ENCODE measurements around the gene AGAP2. TPM values are rescaled to one million over a fixed set of nuclear protein-coding genes. Genes with fewer than 3 reads are reported as not detected.

Gene AGAP2
- total and polyA plus RNA-seq, 2 of the 8 experiments (the other 6 are each of a cell fraction or from before 2014, with no cell fraction given) = 1.5 TPM

GRCh38 chr12:57738661-57739237 lies at the start of gene AGAP2 (continued):
- TF ChIP-seq ATF3 (IDR thresholded peaks at IDR 0.05; ENCODE audit: insufficient read depth, low read depth, low read length) (no peak), FOSL1 (IDR thresholded peaks at IDR 0.05; ENCODE audit: insufficient read depth, low read depth, low read length) (no peak), CEBPB (IDR thresholded peaks at IDR 0.05; ENCODE audit: low read depth, low read length) (no peak), ASH2L (IDR thresholded peaks at IDR 0.05; ENCODE audit: low read length) (no peak), EGR1 (IDR thresholded peaks at IDR 0.05; ENCODE audit: borderline replicate concordance, low read depth, low read length) (no peak), CHD7 (IDR thresholded peaks at IDR 0.05; ENCODE audit: insufficient replicate concordance, low read length) (no peak), BRCA1 (IDR thresholded peaks at IDR 0.05; ENCODE audit: low read depth, low read length) (no peak), SUZ12 (IDR thresholded peaks at IDR 0.05; ENCODE audit: low read length) (no peak), HDAC6 (IDR thresholded peaks at IDR 0.05; ENCODE audit: low read depth, low read length) (no peak), EP300 (IDR thresholded peaks at IDR 0.05; ENCODE audit: borderline replicate concordance in 1 of 2, low read depth in 2 of 2, low read length in 2 of 2) (no peak), TAF1 (IDR thresholded peaks at IDR 0.05; ENCODE audit: low read depth, low read length) (no peak)
